ENCODE data around the gene ATP10A. TPM values are rescaled to one million over a fixed set of nuclear protein-coding genes. Genes with fewer than 3 reads are reported as not detected.

Gene ATP10A
- polyA plus RNA-seq, 1 experiment, result 3.5 TPM

DNA sequence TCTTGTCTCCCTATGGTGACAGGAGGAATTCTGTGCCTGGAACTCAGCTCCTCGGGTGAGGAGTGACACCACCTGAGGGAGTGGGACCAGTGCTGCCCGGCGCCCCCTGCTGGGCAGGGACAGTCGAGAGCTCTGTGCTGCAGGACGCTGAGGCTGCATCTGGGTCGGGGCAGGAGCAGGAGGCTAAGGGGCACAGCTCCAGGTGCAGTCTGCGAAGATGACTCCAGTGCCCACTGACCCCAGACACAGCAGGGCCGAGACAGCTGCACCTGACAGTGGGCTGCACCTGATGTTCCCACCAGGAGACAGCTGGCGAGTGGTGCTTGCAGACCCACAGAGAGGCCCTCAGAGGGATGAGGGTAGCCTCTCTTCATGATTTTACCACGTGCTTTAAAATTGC, 152.9 kb downstream of the ATP10A start:
- DNase-seq (ENCODE audit: low read depth, low spot score), result no peak
- Histone ChIP-seq H3K4me3 (ENCODE audit: low read depth, low read length) (no peak overlapping the region), H3K27me3 (ENCODE audit: control insufficient read depth, insufficient read depth, low read length) (no peaks in the 10 kb centered on the region), H3K9me3 (ENCODE audit: control insufficient read depth, insufficient read depth, low read length) (no peaks in the 10 kb centered on the region; the same call in 1 of the 2 replicates), H3K27ac (ENCODE audit: low read depth, low read length) (no peak overlapping the region)
- CTCF ChIA-PET, result interaction anchor here (0.6 to 1.9 kb wide), 8 partner anchors 8 to 224 kb away, joined by 3 to 8 read pairs (median 4); no protein-coding TSS in a partner anchor
- POLR2A ChIA-PET, result no interaction called here
- TF ChIP-seq, protein P1, sequence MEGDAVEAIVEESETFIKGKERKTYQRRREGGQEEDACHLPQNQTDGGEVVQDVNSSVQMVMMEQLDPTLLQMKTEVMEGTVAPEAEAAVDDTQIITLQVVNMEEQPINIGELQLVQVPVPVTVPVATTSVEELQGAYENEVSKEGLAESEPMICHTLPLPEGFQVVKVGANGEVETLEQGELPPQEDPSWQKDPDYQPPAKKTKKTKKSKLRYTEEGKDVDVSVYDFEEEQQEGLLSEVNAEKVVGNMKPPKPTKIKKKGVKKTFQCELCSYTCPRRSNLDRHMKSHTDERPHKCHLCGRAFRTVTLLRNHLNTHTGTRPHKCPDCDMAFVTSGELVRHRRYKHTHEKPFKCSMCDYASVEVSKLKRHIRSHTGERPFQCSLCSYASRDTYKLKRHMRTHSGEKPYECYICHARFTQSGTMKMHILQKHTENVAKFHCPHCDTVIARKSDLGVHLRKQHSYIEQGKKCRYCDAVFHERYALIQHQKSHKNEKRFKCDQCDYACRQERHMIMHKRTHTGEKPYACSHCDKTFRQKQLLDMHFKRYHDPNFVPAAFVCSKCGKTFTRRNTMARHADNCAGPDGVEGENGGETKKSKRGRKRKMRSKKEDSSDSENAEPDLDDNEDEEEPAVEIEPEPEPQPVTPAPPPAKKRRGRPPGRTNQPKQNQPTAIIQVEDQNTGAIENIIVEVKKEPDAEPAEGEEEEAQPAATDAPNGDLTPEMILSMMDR (IDR thresholded peaks at IDR 0.05; ENCODE audit: low read depth, low read length), result peak; percentile 65

GRCh38 chr15:25709437-25710159, 153.5 kb downstream of the ATP10A start:
- Histone ChIP-seq H3K27me3 (ENCODE audit: control insufficient read depth, insufficient read depth, low read length) (no peaks in the 10 kb centered on the region), H3K4me3 (ENCODE audit: low read depth, low read length) (no peak overlapping the region), H3K27ac (ENCODE audit: low read depth, low read length) (no peak overlapping the region), H3K9me3 (ENCODE audit: control insufficient read depth, insufficient read depth, low read length) (no peaks in the 10 kb centered on the region; the same call in 1 of the 2 replicates)
- ChIA-PET POLR2A (no interaction called here), CTCF (interaction anchor here (0.8 to 1.9 kb wide), 7 partner anchors 9 to 172 kb away, joined by 3 to 8 read pairs (median 4); no protein-coding TSS in a partner anchor)
- no peak for DNase-seq (ENCODE audit: low read depth, low spot score)
- TF ChIP-seq, protein P1 (IDR thresholded peaks at IDR 0.05; ENCODE audit: low read depth, low read length), result no peak

- ChIA-PET CTCF (interaction anchor here (0.6 to 1.5 kb wide), 2 partner anchors 225 to 1181 kb away, joined by 3 read pairs; no protein-coding TSS in a partner anchor), POLR2A (no interaction called here)
- no peak for DNase-seq (ENCODE audit: low read depth, low spot score)
- H3K9me3 ChIP-seq (ENCODE audit: control insufficient read depth, insufficient read depth, low read length), result no peaks in the 10 kb centered on the region
- TF ChIP-seq, protein P1 (IDR thresholded peaks at IDR 0.05; ENCODE audit: low read depth, low read length), result no peak
- no peaks in the 10 kb centered on the region for H3K27me3 ChIP-seq (ENCODE audit: control insufficient read depth, insufficient read depth, low read length)
- no peak overlapping the region for H3K4me3 ChIP-seq (ENCODE audit: low read depth, low read length)
- no peak overlapping the region for H3K27ac ChIP-seq (ENCODE audit: low read depth, low read length)
These were observed 154.7 kb downstream of the ATP10A start for GRCh38 chr15:25708391-25708790.

DNA sequence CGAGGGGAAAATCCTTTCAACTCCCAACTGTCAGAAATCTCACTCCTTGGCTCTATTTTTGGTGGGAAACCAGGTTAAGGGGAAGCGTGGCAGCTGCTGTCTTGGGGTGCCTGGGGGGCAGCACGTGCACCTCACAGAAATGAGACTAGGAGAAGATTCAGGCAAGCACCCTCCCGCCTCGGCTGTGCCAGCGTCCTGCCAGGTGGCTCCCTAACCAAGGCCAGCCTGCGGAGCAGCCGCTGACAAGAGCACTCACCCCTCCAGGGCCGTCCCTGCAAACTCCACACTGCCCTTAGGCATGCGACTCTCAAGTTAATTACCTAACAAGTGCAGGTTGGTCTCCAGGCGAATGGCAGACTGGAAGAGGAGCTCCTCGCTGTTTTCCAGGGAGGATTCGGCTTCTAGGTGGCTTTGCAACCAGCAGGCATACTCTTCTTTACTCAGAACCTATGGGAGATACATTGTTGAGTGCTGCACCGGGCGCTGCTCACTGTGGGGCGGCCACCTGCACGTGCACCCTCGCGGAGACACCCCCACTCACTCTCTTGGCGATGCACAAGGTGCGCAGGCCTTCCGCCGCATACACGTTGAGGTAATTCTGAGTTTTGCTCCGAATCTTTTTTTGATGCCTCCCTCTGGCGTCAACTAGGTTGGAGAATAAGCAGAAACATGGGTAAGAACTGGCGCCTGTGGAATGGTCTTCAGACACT, 155.3 kb downstream of the ATP10A start:
- Histone ChIP-seq H3K4me3 (ENCODE audit: low read depth, low read length) (no peak overlapping the region), H3K27ac (ENCODE audit: low read depth, low read length) (no peak overlapping the region), H3K9me3 (ENCODE audit: control insufficient read depth, insufficient read depth, low read length) (no peaks in the 10 kb centered on the region), H3K27me3 (ENCODE audit: control insufficient read depth, insufficient read depth, low read length) (no peaks in the 10 kb centered on the region)
- TF ChIP-seq, protein P1 (IDR thresholded peaks at IDR 0.05; ENCODE audit: low read depth, low read length), result no peak
- CTCF ChIA-PET, result interaction anchor here (1.3 to 1.5 kb wide), 2 partner anchors 16 to 225 kb away, joined by 3 to 6 read pairs; no protein-coding TSS in a partner anchor
- DNase-seq (ENCODE audit: low read depth, low spot score), result no peak
- POLR2A ChIA-PET, result no interaction called here

Measured in AG04450 (cell line).